HG03342 (cell line): Measurements from ENCODE around the gene PDSS1.

Source experiments
- ATAC-seq: cut with Tn5 transposase; IDR thresholded peaks from one replicate; pipeline ENCODE4 v1.9.1; 2021; ENCODE audit warnings: mild to moderate bottlenecking, moderate library complexity; ENCODE audit not compliant: unreplicated experiment

PDSS1 gene

DNA sequence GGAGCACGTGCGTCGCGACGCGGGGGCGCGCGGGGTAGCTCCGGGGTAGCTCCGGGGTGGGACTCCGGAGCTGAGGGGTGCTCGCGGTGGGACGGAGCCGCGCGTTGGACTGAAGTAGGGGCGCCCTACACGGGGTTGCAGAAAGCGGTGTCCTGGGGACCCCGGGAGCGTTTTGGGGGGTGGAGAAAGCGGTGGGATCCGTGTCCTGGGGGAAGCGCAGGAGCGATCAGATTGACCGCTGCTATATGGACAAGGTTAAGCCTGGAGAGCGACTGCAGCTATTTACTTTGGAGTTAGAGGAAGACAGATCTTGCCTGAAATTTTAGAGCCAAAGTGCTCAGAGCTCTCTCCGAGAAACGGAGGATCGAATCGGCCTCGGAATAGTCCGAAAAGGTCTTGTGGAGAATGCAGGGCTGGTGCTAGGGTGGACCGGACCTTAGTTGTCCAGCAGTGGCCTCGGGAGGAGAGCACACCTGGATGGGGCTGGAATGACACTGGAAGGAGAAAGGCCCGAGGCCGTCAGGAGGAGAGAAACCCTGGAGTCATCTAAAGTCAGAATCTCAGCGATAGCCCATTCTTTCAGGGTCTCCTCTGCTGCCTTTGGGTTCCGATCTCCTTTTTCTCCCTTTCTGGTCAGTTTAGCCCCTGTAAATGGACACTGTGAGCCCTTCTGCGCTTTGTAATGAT is 564 bp downstream of the PDSS1 start:
- ATAC-seq: no peak

DNA sequence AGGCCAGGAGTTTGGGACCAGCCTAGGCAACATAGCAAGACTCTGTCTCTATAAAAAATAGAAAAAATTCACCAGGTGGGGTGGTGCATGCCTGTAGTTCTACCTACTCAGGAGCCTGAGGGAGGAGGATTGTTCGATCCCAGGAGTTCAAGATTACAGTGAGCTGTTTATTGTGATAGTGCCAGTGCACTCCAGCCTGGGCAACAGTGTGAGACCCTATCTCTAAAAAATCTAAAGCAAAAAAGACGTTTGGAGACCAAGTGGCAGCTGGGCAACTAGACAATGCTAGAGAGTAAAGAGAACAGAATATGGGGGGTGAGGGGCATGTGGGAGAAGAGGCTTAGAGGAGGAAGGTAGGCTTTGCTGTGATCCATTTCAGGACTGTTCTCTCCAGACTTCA is 1.4 kb downstream of the PDSS1 start:
- no peak for ATAC-seq

DNA sequence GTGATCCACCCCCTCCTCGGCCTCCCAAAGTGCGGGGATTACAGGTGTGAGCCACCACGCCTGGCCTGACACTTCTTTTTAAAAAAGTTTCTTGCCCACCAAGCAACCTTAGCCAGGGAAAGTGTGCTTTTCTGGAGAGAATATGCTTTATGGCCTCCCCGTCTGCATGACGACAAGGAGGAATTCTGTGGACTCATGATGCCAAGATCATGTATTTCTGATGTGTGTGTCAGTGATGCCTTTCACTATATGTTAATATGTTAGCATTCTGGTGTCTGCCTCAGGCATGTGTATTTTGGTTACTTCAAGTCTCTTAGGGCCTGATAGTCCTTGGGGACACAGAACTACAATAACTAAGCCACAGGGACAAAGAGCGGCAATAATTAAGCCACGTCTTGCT is 2.1 kb downstream of the PDSS1 start:
- no peak for ATAC-seq

DNA sequence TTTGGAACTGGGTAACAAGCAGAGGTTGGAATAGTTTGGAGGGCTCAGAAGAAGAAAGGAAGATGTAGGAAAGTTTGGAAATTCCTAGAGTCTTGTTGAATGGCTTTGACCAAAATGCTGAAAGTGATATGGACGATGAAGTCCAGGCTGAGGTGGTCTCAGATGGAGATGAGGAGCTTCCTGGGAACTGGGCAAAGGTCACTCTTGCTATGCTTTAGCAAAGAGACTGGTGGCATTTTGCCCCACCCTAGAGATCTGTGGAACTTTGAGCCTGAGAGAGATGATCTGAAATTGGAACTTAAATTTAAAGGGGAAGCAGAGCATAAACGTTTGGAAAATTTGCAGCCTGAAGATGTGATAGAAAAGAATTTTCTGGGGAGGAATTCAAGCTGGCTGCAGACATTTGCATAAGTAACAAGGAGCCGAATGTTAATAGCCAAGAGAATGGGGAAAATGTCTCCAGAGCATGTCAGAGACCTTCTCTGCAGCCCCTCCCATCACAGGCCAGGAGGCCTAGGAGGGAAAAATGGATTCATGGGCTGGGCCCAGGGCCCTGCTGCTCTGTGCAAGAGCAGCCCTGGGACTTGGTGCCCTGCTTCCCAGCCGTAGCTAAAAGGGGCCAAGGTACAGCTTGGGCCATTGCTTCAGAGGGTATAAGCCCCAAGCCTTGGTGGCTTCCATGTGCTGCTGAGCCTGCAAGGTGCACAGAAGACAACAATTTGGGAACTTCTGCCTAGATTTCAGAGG is 3.6 kb downstream of the PDSS1 start:
- ATAC-seq: no peak

DNA sequence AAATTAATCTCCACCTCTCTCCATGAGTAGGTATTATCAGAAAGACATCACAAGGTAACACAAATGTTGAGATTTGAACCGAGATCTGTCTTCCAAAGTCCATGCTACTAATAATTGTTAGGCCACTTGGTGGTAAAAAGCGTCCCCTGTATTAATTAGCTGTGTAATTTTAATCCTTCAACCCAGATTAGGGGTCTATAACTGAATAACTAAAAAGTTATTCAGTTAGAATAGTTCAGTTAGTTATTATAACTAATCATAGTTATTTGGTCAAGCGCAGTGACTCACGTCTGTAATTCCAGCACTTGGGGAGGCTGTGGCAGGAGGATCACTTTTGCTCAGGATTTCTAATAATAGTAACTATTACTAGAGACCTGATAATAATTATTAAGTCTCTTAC is 5.6 kb downstream of the PDSS1 start:
- no peak for ATAC-seq

DNA sequence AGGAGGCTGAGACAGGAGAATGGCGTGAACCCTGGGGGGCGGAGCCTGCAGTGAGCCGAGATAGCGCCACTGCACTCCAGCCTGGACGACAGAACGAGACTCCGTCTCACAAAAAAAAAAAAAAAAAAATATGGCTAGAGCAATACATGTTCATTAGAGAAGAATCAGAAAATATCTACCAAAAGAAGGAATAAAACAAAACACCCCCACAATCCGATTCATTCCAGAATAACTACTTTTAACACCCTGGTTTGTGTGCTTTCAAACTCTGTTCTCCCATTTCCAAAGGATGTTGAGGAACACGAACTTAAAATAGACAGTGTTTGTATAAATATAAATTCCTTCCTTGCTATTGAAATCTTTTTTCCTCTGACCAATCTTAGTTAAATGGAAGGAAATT is 6.5 kb downstream of the PDSS1 start:
- ATAC-seq: no peak

DNA sequence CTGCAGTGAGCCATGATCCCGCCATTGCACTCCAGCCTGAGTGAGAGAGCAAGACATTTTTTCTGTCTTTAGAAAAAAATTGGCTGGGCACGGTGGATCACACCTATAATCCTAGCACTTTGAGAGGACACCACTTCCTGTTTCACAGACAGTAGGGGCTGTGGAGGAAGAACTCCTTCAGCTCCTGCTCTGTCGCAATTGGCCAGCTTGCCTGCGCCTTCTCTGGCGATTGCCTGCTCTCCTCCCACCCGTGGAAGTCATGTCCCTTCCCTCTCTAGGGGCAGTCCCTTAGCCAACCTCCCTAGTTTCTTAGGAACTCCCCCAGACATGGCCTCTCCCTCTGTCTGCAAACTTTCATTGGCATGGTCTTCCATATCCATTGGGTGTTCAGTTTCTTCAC is 8.7 kb downstream of the PDSS1 start:
- no peak for ATAC-seq

DNA sequence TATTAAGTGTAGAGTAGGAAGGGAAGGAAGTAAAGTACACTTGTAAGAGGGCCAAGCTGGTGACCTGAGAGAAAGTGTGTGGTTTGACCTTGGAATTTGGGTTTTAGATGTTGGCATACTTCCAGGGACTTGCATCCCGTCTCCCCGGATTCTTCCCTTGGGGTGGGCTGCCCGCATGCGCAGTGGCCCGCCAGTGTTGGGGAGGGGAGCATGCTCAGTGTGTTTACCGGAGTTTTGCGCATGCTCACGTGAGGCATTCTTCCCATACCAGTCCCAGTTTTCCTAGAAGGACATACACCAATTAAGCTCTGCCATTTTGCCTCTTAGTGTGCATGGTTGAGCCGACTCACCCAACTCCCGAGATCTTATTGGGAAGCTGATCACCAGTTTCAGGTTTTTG is 9.4 kb downstream of the PDSS1 start:
- no peak for ATAC-seq

DNA sequence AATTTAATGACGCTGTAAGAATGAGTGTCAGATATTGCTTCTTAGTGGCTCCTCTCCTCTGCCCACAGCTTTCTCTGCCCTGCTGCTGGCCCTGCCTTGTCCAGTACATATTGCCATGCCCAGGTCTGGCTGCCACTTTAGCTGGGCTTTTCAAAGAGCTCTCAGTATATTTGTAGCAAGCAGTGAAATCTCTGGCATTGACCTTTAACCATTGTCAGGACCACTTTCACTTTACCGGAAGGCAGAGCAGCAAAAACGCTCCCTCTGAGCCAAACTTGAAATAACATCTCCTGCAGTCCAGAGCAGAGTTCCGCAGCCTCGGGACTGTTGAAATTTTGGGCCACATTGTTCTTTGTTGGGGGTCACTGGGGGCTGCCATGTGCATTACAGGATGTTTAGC is 13.8 kb downstream of the PDSS1 start:
- ATAC-seq: no peak

DNA sequence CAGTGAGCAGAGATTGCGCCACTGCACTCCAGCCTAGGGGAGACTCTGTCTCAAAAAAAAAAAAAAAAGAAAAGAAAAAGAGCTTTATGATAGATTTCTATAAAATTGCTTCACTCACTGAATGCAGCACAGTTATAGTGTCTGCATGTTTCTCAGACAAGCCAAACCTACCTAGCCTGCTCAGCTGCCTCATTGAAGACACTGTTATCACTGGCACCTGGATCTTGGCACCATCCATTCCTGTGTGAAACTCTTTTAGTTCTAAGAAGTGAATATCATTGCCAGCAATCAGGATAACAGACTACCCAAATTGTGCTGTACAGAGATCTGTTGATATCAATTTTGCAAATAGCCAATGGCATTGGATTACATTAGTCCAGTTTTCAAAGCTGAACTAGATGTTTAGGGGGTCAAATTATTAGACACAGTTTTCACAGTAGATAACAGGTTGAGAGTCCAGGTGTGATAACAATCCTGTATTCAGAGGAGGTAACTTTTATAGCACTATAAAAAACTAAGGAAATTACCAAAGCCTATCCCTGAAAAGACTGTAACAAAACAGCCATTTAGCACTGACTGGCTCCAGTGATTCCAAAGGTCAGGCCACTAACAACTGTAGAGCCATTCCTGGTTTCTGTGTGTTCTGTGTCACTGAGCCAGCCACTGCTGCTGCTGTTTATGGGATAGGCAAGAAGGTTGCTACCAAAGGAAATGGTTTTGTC is 17.1 kb downstream of the PDSS1 start:
- no peak for ATAC-seq

DNA sequence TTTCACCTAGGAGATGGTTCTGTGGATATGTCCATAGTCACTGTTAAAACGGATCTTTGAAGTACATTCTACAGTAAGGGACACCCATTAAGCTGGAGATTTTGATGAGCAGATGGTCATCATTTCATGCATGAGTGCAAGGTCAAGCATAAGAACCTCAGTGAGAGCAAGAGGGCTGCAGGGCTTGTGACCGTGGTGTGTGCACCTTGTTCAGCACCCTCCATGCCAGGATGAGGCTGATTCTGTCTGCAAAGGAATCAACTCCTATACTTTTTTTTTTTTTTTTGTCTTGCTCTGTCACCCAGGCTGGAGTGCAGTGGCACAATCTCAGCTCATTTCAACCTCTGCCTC is 17.6 kb downstream of the PDSS1 start:
- no peak for ATAC-seq

DNA sequence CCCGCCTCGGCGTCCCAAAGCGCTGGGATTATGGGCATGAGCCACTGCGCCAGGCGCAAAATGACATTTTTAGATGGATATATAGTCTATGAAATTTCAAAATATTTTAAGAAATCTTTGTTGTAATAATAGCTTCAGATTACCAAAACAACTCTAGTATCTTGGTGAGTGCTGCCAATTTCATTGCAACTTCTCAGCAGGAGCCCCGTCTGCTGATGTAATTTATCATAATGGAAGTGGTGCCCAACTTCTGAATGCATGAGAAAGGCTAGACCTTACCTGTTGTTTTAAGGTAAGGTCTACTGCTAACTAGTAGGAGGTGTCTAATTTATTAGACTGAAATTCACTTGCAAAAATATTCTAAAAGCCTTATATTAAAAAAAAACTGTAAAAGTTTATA is 20.0 kb downstream of the PDSS1 start:
- no peak for ATAC-seq

DNA sequence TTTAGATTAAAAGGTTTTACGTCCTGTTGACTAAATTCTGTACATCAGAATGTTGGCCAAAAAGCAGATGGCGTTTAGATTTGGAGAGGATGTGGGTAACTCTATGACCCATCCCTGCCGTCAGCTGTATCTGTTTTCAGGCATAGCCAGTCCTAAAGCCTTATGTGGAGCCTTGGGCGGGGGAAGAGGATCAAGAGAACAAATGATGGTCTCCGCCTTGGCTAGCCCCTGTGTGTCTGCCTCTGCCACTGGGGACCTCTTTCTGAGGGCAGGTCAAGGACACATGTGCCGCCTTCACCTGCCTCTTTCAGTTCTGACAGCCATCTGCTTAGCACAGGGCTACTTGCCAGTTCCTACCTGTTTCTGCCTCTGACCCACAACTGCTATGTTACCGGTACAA is 24.1 kb downstream of the PDSS1 start:
- ATAC-seq: no peak

DNA sequence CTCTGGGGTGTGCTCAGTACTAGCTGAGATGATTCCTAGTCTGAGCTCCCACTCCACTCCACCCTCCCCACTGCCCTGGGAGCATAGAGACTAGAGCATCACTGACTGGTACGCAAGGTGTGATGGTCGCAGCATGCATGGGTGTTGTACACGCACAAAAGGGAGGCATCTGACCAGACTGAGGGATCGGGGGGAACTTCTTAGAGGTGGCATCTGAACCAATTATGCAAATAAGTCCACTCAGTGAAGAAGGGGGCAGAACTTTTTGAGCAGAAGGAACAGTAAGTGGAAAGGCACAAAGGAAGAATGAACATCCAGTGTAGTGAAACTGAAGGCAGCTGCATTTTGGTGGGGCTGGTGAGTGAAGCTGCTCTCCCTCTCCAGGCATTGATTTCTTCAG is 25.5 kb downstream of the PDSS1 start:
- ATAC-seq: no peak

DNA sequence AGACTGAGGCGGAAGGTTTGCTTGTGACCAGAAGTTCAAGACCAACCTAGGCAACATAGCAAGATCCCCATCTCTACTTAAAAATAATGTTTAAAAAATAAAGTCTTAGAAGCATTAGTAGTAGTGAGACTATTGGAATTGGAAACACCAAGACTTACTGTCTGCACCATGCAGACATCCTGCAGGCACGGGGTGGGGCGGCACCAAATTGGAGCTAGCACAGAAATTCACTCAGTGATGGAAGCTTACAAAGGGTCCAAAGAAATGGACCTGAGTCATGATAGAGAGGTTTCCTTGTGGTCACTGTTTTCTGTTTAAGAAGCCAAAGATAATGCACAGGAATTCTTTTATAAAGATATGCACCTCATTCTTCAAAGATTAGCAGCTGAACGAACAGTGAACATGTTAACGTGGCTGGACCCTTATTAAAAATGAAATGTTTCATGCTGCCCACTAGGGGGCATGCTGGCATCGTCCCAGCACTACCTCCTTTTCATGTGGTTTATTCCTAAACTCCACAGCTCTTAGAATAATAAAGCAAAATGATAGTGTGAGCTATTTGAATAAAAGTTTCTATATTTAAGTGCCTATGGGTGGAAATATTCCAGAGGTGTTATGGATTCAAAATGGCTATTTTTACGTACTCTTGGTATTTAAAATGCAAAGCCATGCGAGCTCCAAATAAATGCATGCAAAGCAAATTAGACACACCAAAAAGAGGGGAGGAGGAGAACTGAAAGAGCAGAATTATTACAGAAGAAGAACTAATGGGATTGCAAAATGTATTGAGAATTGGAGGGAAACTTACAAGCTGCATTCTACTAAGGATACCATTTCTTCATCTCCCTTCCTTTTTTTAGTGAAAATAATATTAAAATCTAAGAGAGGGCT is 28.6 kb downstream of the PDSS1 start:
- ATAC-seq: no peak

DNA sequence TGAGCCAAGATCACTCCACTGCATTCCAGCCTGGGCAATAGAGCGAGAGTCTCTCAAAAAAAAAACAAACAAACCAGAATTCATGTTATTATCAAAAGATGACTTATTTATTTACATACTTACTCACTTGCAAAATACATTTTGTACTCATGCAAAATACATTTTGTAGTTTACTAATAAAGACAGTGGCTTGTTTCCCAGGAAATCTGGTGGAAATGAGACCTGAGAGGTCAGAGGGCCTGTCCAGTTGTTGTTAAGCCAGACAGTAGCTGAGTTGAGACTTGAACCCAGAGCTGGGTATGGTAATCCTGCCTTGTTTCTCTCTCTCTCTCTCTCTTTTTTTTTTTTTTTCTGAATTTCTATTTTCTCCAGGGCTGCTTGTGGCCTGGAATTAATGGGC is 29.5 kb downstream of the PDSS1 start:
- no peak for ATAC-seq

DNA sequence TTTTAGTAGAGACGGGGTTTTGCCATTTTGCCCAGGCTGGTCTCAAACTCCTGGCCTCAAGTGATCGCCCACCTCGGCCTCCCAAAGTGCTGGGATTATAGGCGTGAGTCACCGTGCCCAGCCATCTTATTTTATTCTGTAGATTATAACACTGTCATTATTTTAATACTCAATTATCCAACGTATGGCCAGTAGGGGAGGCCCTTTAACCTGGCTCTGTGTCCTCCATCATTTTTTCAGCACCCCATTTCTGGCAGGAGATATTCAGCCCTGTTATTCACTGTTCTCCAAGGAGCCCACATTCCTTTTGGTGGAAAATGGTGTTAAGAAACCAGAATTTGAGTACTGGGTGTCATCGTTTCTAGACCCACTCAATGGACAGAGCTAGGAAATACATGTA is 31.5 kb downstream of the PDSS1 start:
- no peak for ATAC-seq

DNA sequence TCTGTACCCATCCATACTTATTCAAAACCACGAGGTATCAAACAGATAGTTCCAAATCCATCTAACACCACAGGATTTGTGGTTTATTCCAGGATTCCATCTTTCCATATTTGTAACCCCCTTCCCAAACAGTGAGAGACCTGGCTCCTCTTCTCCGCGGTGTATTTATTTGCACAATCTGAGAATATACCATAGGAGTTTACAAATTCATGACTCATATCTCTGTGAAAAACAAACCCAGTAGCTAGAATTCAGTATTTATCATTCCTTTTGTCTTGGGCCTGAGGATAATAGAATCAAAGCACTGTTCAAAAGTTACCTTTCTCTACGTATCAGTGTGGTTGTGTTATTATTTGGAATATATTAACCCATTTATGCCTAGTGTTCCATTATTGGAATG is 31.9 kb downstream of the PDSS1 start:
- ATAC-seq: no peak

DNA sequence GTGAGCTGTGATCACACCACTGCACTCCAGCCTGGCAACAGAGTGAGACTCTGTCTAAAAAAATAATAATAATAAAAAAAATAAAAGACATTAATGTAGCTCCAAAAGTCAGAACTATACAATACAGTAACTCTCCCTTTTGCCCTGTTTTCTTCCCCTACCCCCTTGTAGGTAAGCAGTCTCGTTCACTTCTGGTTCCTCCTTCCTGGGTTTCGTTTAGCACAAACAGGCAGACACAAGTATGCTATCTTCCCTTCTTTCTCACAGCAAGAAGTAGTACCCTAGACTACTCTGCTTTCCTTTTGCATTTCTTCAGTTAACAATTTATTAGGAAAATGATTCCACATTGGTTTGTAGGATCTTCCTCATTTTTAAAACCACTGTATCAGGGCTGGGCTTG is 33.1 kb downstream of the PDSS1 start:
- no peak for ATAC-seq

DNA sequence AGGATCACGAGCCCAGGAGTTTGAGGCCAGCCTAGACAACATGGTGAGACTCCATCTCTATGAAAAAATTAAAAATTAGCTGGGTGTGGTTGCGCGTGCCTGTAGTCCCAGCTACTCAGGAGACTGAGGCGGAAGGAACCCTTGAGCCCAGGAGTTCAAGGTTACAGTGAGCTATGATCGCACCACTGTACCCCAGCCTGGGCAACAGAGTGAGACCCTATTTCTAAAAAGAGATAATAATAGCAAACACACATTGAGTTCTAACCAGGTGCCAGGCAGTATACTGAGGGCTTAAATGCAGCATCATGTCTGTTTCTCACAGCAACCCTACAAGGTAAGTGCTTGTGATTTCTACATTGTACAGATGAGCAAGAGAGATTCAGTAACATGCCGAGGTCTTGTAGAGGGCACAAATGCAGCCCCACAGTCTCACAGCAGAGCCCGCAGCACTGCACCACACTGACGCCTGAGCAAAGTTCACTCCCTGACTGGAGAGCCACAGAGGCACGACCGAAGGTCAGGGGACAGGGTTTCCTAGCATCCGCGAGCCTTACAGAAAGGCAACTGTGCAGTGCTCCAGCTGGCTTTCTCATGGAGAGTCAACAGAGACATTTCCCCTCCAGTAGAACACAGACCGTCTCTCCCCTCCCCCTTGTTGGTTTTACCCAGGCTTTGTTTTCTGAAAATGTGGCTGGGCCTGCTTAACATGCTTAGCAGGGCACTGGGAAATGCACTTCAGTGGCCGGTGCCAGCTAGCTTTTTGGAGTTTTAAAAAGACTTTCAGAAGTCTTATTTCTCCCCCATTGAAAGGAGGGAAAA is 36.5 kb downstream of the PDSS1 start:
- ATAC-seq: no peak
